ENCODE data around the gene CEACAM16.

DNA sequence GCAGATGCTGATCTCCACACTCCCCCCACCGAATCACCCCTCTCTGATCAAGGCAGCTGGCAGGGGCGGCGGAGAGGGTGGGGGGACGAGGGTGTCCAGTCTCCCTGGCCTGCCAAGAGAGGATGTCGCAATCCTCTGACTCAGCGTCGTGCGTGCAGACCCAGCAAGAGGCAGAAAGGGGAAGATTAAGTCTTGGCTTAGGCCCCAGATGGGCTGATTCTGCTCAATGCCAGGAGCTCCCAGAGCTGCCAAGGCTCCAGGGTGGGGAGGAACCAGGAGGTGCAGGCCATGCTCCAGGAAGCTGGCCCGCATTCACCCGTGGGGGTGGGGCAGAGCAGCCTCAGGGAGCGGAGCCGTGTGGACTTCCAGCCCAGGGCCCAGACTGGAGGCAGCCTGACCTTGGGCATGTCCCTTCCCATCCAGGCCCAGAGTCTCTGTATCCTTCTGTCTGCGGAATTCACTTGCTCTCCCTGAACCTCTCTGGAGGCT is 42.9 kb downstream of the CEACAM16 start:
- TF ChIP-seq, protein P1, sequence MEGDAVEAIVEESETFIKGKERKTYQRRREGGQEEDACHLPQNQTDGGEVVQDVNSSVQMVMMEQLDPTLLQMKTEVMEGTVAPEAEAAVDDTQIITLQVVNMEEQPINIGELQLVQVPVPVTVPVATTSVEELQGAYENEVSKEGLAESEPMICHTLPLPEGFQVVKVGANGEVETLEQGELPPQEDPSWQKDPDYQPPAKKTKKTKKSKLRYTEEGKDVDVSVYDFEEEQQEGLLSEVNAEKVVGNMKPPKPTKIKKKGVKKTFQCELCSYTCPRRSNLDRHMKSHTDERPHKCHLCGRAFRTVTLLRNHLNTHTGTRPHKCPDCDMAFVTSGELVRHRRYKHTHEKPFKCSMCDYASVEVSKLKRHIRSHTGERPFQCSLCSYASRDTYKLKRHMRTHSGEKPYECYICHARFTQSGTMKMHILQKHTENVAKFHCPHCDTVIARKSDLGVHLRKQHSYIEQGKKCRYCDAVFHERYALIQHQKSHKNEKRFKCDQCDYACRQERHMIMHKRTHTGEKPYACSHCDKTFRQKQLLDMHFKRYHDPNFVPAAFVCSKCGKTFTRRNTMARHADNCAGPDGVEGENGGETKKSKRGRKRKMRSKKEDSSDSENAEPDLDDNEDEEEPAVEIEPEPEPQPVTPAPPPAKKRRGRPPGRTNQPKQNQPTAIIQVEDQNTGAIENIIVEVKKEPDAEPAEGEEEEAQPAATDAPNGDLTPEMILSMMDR (conservative IDR thresholded peaks at IDR 0.05) = no peak
- no peak for TF ChIP-seq EZH2 (IDR thresholded peaks at IDR 0.05; ENCODE audit: low read depth)
